Ovary (tissue), 9 donors: ENCODE measurements around the gene EPM2A. TPM values are rescaled to one million over a fixed set of nuclear protein-coding genes. Genes with fewer than 3 reads are reported as not detected.

Experiments used
- DNase-seq, 5 donors: peaks; one replicate each; pipeline ENCODE4 v3.0.0-alpha.2; 2019 to 2020
- H3K27ac ChIP-seq, 2 donors: fragments of 200-600 bp; one replicate each; pipeline versions ENCODE4 v1.5.1 to v1.8.0; 2019 to 2022
- H3K27me3 ChIP-seq: fragments of 200-600 bp; one replicate; pipeline ENCODE4 v1.8.0; 2022
- H3K36me3 ChIP-seq: fragments of 200-600 bp; sonication (generic); one replicate; pipeline ENCODE4 v1.5.1; 2019
- H3K4me1 ChIP-seq: one replicate; pipeline ENCODE4 v1.8.1; 2013; ENCODE audit warnings: mild to moderate bottlenecking, moderate library complexity; ENCODE audit not compliant: insufficient read depth
- H3K4me3 ChIP-seq: fragments of 200-600 bp; sonication (generic); one replicate; pipeline ENCODE4 v1.5.1; 2017
- H3K9me3 ChIP-seq, 2 donors: fragments of 200-600 bp in 1 of 2; sonication (generic) in 1 of 2; one replicate each; pipeline versions ENCODE4 v1.5.1 to v1.8.1; 2013 to 2019; ENCODE audit warnings: mild to moderate bottlenecking in 1 of 2, moderate library complexity in 1 of 2
- CTCF ChIP-seq, 3 donors: fragments of 450-650 bp in 2 of 3; fragments of 200-600 bp in 1 of 3; IDR thresholded peaks; one replicate each; pipeline versions ENCODE4 v1.5.1 to v1.8.0; 2016 to 2022; ENCODE audit warnings: antibody characterized with exemption in 3 of 3, mild to moderate bottlenecking in 1 of 3
- EP300 ChIP-seq: sonication (generic); formaldehyde crosslinking; IDR thresholded peaks from one replicate; pipeline ENCODE4 v1.6.1; 2017; ENCODE audit warnings: antibody characterized with exemption
- POLR2A ChIP-seq: fragments of 450-650 bp; IDR thresholded peaks from one replicate; pipeline ENCODE4 v1.6.1; 2017; ENCODE audit warnings: antibody characterized with exemption, mild to moderate bottlenecking, moderate library complexity
- WGBS, 3 donors: extraction: QIAGEN DNeasy Blood & Tissue Kit in 1 of 3; methylation state at CpG; one replicate each; pipeline versions ENCODE4 v1.1.5 to v1.1.7; 2013 to 2017; 5-methylcytosine and 5-hydroxymethylcytosine counted together
- intact Hi-C, 4 donors: fragments of 100-400 bp; cut with DNase I; formaldehyde crosslinking; loops; one replicate each; pipeline versions ENCODE4 v1.11.0 to v1.15.1; 2022 to 2023
- polyA plus RNA-seq, 2 donors: library from polyadenylated mRNA; stranded (reverse); fragments of 200-250 nt in 1 of 2; fragments of 350-450 nt in 1 of 2; fragmentation: Illumina TruSeq in 1 of 2; extraction: RNeasy Lipid Tissue Mini Kit (QIAGEN cat#74804) in 1 of 2; gene quantifications; one replicate each; pipeline ENCODE4 v1.2.3, GENCODE V29; 2013 to 2014
- total RNA-seq, 7 donors: library from RNA; depleted of rRNA in 2 of 7; stranded (reverse); fragments of >200 nt in 2 of 7; fragmentation: NEBNext Ultra II Directional in 3 of 7; extraction: Animal tissue kit (Norgen Biotek cat#: 25700) in 3 of 7; gene quantifications; one replicate each; pipeline versions ENCODE4 v1.1.0 to v1.2.4, GENCODE V29; 2016 to 2023
- donor health status: DM: no; HTN: no; CAD: no; lungs with moderate emphysema.
- donor health status: DM: no; HTN: no; CAD: no.
- donor health status: Bipolar disorder and iron deficiency.
- donor health status: DM: yes; HTN: yes; CAD: no.
- donor health status: DM: no; HTN: no; CAD: no.
- donor health status: DM: yes; HTN: yes; CAD: no.

Gene EPM2A
- total and polyA plus RNA-seq, 9 donors, result 6.0 to 23.9 (median 17.5) TPM

GRCh38 chr6:145729887-145730286, 5.4 kb downstream of the EPM2A start:
- no peaks in the 10 kb centered on the region for H3K4me1 ChIP-seq
- intact Hi-C loops, result loop anchor here in 2 of 4 donors (10.0 kb wide), 3 partner anchors 85 to 1445 kb away; partner anchors contain the start of genes FBXO30 (in 2 of the 2), SHPRH (in 2 of the 2) and UTRN (in 1 of the 2)
- H3K4me3 ChIP-seq, result no peak overlapping the region
- 90 to 97% (median 97%) methylated on average over 2 of the region's 2 CpGs for WGBS, 3 donors
- no peak for DNase-seq
- H3K36me3 ChIP-seq, result no peaks in the 10 kb centered on the region
- peaks cover 0 to 4% of the 10 kb centered on the region in 2 donors for H3K9me3 ChIP-seq
- no peak for TF ChIP-seq POLR2A
- TF ChIP-seq EP300, result no peak
- TF ChIP-seq CTCF (IDR thresholded peaks at IDR 0.05), result no peak
- no peak overlapping the region for H3K27ac ChIP-seq
- no peaks in the 10 kb centered on the region for H3K27me3 ChIP-seq

GRCh38 chr6:145728444-145729385, 6.6 kb downstream of the EPM2A start:
- H3K27ac ChIP-seq, result no peak overlapping the region
- no peaks in the 10 kb centered on the region for H3K4me1 ChIP-seq
- no peak for DNase-seq
- H3K27me3 ChIP-seq, result no peaks in the 10 kb centered on the region
- peaks cover 0 to 4% of the 10 kb centered on the region in 2 donors for H3K9me3 ChIP-seq
- TF ChIP-seq EP300 (no peak), CTCF (IDR thresholded peaks at IDR 0.05) (no peak), POLR2A (no peak)
- intact Hi-C loops, result no loop called here
- H3K36me3 ChIP-seq, result no peaks in the 10 kb centered on the region
- 92 to 100% (median 98%) methylated on average over 1 of the region's 1 CpG for WGBS, 3 donors
- H3K4me3 ChIP-seq, result no peak overlapping the region

GRCh38 chr6:145727817-145728388, 7.4 kb downstream of the EPM2A start:
- DNase-seq, result no peak
- Histone ChIP-seq H3K9me3 (peaks cover 0 to 4% of the 10 kb centered on the region in 2 donors), H3K4me1 (no peaks in the 10 kb centered on the region), H3K27ac (no peak overlapping the region), H3K36me3 (no peaks in the 10 kb centered on the region), H3K4me3 (no peak overlapping the region), H3K27me3 (no peaks in the 10 kb centered on the region)
- intact Hi-C loops, result no loop called here
- TF ChIP-seq POLR2A (no peak), EP300 (no peak), CTCF (IDR thresholded peaks at IDR 0.05) (no peak)
- 87 to 91% (median 87%) methylated on average over 5 of the region's 5 CpGs for WGBS, 3 donors

- Histone ChIP-seq H3K27me3 (no peaks in the 10 kb centered on the region), H3K4me3 (no peak overlapping the region), H3K27ac (no peak overlapping the region), H3K9me3 (peaks cover 0 to 4% of the 10 kb centered on the region in 2 donors), H3K36me3 (no peaks in the 10 kb centered on the region), H3K4me1 (no peaks in the 10 kb centered on the region)
- TF ChIP-seq POLR2A, result no peak
- TF ChIP-seq CTCF (IDR thresholded peaks at IDR 0.05), result no peak
- no peak for TF ChIP-seq EP300
- DNase-seq, result no peak
- WGBS, 3 donors, result 92 to 96% (median 92%) methylated on average over 2 of the region's 2 CpGs
- intact Hi-C loops, result no loop called here
These were observed 9.8 kb downstream of the EPM2A start for GRCh38 chr6:145725570-145725969.
